Stomach (tissue), 4 donors: ENCODE data around the gene SPAG16.

ENCODE experiments used
- POLR2AphosphoS5 ChIP-seq, 3 donors: sonication (generic); formaldehyde crosslinking; IDR thresholded peaks; one replicate each; pipeline ENCODE4 v1.6.1; 2016; ENCODE audit warnings: antibody characterized with exemption in 3 of 3
- TF ChIP-seq, protein P1 (sequence below), 7 experiments: fragments of 450-650 bp in 4 of 7; fragments of 200-600 bp in 3 of 7; sonication (generic) in 3 of 7; IDR thresholded peaks; one replicate each; pipeline ENCODE4 v1.5.1; 2016 to 2019; ENCODE audit warnings: antibody characterized with exemption in 7 of 7, control low read depth in 2 of 7, mild to moderate bottlenecking in 1 of 7

- TF ChIP-seq, protein P1, sequence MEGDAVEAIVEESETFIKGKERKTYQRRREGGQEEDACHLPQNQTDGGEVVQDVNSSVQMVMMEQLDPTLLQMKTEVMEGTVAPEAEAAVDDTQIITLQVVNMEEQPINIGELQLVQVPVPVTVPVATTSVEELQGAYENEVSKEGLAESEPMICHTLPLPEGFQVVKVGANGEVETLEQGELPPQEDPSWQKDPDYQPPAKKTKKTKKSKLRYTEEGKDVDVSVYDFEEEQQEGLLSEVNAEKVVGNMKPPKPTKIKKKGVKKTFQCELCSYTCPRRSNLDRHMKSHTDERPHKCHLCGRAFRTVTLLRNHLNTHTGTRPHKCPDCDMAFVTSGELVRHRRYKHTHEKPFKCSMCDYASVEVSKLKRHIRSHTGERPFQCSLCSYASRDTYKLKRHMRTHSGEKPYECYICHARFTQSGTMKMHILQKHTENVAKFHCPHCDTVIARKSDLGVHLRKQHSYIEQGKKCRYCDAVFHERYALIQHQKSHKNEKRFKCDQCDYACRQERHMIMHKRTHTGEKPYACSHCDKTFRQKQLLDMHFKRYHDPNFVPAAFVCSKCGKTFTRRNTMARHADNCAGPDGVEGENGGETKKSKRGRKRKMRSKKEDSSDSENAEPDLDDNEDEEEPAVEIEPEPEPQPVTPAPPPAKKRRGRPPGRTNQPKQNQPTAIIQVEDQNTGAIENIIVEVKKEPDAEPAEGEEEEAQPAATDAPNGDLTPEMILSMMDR (IDR thresholded peaks at IDR 0.05): no peak
- TF ChIP-seq POLR2AphosphoS5 (IDR thresholded peaks at IDR 0.05): no peak
Measured at GRCh38 chr2:213253162-213253561, 31.1 kb upstream of the SPAG16 start.
